BLaER1 (cell line): ENCODE measurements around the gene ADGRL1.
"Not testable (repeated sequence)": the region's sequence is repeated elsewhere in the genome, so short reads cannot be mapped to it uniquely, and the experiment has no call there.

Source experiments
- H3K27ac ChIP-seq: shearing (Covaris generic); formaldehyde crosslinking; 2 replicates; pipeline ENCODE4 v1.8.1; 2022
- H3K27me3 ChIP-seq: shearing (Covaris generic); formaldehyde crosslinking; 2 replicates; pipeline ENCODE4 v1.8.1; 2022
- H3K36me3 ChIP-seq: shearing (Covaris generic); formaldehyde crosslinking; 2 replicates; pipeline ENCODE4 v1.8.1; 2022
- H3K4me1 ChIP-seq: shearing (Covaris generic); formaldehyde crosslinking; 2 replicates; pipeline ENCODE4 v1.8.1; 2022
- H3K4me2 ChIP-seq: shearing (Covaris generic); formaldehyde crosslinking; 2 replicates; pipeline ENCODE4 v1.8.1; 2022
- H3K4me3 ChIP-seq: shearing (Covaris generic); formaldehyde crosslinking; 2 replicates; pipeline ENCODE4 v1.8.1; 2022
- H3K9ac ChIP-seq: shearing (Covaris generic); formaldehyde crosslinking; 2 replicates; pipeline ENCODE4 v1.8.1; 2022
- H3K9me3 ChIP-seq: shearing (Covaris generic); formaldehyde crosslinking; 2 replicates; pipeline ENCODE4 v1.8.1; 2022
- H4K20me1 ChIP-seq: shearing (Covaris generic); formaldehyde crosslinking; 2 replicates; pipeline ENCODE4 v1.8.1; 2022
- Cebpa-rat ChIP-seq: shearing (Covaris generic); IDR thresholded peaks from 2 replicates; pipeline ENCODE4 v1.8.1; 2022

Gene ADGRL1

DNA sequence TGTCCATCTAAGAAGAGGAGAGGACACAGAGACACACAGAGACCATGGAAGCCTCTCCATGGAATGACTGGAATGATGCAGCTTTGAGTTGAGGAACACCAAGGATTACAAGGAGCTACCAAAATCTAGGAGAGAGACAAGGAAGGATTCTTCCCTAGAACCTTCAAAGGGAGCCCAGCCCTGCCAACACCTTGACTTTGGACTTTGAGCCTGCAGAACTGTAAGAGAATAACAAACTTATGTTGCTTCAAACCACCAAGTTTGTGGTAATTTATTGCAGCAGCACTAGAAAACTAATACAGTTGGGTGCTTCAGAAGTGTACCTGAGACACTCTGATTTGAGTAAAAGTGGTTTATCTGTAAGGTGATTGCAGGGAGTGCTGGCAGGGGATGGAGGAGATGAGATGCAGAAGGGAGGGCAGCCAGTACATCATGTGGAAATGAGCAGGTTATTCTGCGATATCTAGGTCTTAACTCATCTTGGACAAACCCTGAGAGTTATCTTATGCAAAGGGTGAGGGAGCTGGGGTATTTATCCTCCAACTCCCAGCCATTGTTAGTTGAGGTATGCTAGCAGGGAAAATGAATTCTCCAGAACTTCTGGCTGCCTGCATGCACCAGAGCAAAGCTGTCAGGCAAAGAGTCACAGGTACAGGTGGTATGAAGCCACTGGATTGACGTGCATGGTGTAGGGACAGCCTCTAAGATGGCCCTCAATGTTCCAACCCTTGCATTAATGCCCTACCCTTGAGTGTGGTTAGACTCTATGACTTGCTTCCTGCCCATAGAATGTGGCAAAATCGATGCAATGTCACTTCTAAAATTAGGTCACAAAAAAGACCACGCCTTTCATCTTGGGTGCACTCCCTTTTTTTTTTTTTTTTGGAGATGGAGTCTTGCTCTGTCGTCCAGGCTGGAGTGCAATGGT is 31.3 kb upstream of the ADGRL1 start:
- no peaks in the 10 kb centered on the region for H3K4me1 ChIP-seq
- no peak overlapping the region for H3K9ac ChIP-seq
- H3K27me3 ChIP-seq = no peaks in the 10 kb centered on the region
- H3K9me3 ChIP-seq = 0 out of 2 replicates have a peak, but pooled peaks cover 12% of the 10 kb centered on the region
- H3K4me2 ChIP-seq = no peak overlapping the region
- H4K20me1 ChIP-seq = no peaks in the 10 kb centered on the region
- H3K4me3 ChIP-seq = no peak overlapping the region
- TF ChIP-seq Cebpa-rat = no peak
- H3K36me3 ChIP-seq = no peaks in the 10 kb centered on the region
- H3K27ac ChIP-seq = no peak overlapping the region

- H3K4me2 ChIP-seq, H3K9me3 ChIP-seq, H4K20me1 ChIP-seq, H3K36me3 ChIP-seq, H3K27ac ChIP-seq, H3K9ac ChIP-seq, H3K27me3 ChIP-seq, H3K4me3 ChIP-seq: not testable (repeated sequence)
- H3K4me1 ChIP-seq = peaks cover 19% of the 10 kb centered on the region
These were observed 27.0 kb upstream of the ADGRL1 start for GRCh38 chr19:14232945-14233344.

DNA sequence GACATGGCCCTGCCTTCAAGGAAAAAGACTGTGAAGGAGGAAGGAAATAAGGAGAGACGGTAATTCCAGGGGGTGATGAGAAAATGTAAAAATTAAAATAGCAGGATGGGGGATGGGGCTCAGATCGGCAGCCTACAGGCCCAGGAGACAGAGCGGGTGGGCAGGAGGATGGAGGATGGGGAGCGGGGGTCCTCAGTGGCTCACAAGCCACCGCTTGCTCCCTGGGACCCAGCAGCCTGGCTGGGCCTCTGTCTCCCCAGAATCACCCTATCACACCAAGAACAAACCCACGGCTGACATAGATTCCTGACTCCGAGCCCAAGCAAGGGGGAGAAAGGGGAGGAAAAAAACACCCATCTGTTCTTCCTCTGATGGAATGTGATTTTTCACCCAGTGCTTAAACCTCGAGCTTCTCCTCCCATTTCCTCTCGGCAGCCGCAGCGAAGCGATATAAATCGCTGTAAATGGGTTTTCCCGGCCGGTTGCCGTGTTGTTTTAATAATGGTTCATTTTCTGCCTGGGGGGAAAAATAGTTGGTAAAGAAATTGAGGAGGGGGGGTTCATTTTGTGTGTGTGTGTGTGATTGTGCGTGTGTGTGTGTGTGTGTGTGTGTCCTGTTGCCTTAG is 22.6 kb upstream of the ADGRL1 start:
- not testable (repeated sequence) for H3K4me3 ChIP-seq, H3K9ac ChIP-seq, H3K36me3 ChIP-seq, H3K9me3 ChIP-seq, H4K20me1 ChIP-seq, H3K27me3 ChIP-seq, H3K27ac ChIP-seq
- H3K4me1 ChIP-seq = peaks cover 41% of the 10 kb centered on the region
- peak overlapping the region; percentile 36 for H3K4me2 ChIP-seq

DNA sequence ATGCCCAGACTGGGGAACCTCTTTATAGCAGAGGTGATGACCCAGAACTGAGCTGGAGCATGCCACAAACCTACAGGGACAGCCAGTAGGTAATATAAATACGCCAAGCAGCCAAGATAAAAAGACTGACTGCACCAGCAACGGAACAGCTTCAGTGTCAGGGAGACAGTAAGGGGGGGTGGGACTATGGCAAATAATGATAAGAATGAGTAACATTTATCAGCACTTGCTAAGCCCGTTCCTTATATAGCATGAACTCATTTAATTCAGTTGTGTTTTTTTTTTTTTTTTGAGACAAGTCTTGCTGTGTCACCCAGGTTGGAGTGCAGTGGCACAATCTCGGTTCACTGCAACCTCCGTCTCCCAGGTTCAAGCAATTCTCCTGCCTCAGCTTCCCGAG is 20.5 kb upstream of the ADGRL1 start:
- H3K4me3 ChIP-seq, H4K20me1 ChIP-seq, H3K9ac ChIP-seq, H3K27me3 ChIP-seq, H3K9me3 ChIP-seq, H3K27ac ChIP-seq, H3K36me3 ChIP-seq: not testable (repeated sequence)
- peak overlapping the region; percentile 33 for H3K4me2 ChIP-seq
- peaks cover 46% of the 10 kb centered on the region for H3K4me1 ChIP-seq

- Histone ChIP-seq H3K4me3 (no peak overlapping the region), H4K20me1 (no peaks in the 10 kb centered on the region), H3K9ac (no peak overlapping the region), H3K27me3 (no peaks in the 10 kb centered on the region), H3K27ac (no peak overlapping the region), H3K36me3 (no peaks in the 10 kb centered on the region), H3K9me3 (no peaks in the 10 kb centered on the region), H3K4me2 (no peak overlapping the region), H3K4me1 (peaks cover 35% of the 10 kb centered on the region)
- no peak for TF ChIP-seq Cebpa-rat
These were observed 16.9 kb upstream of the ADGRL1 start for GRCh38 chr19:14222886-14223285.

- H3K9me3 ChIP-seq, H3K27ac ChIP-seq, H3K27me3 ChIP-seq, H3K9ac ChIP-seq, H3K36me3 ChIP-seq, H4K20me1 ChIP-seq, H3K4me3 ChIP-seq: not testable (repeated sequence)
- Histone ChIP-seq H3K4me2 (peak overlapping the region; percentile 51), H3K4me1 (peaks cover 27% of the 10 kb centered on the region)
These were observed 15.4 kb upstream of the ADGRL1 start for GRCh38 chr19:14221345-14221744.

GRCh38 chr19:14218620-14219330 is 12.8 kb upstream of the ADGRL1 start:
- H3K9ac ChIP-seq = no peak overlapping the region
- H3K4me2 ChIP-seq = no peak overlapping the region

GRCh38 chr19:14217886-14218285 is 11.9 kb upstream of the ADGRL1 start:
- H3K36me3 ChIP-seq, H3K27me3 ChIP-seq, H3K4me3 ChIP-seq, H3K27ac ChIP-seq, H3K9me3 ChIP-seq, H3K4me2 ChIP-seq, H4K20me1 ChIP-seq, H3K9ac ChIP-seq: not testable (repeated sequence)
- peaks cover 23% of the 10 kb centered on the region for H3K4me1 ChIP-seq

More at GRCh38 chr19:14218620-14219330, 12.8 kb upstream of the ADGRL1 start:
- no peak for TF ChIP-seq Cebpa-rat
- Histone ChIP-seq H3K9me3 (no peaks in the 10 kb centered on the region), H3K36me3 (no peaks in the 10 kb centered on the region), H3K4me1 (peaks cover 23% of the 10 kb centered on the region), H3K27me3 (no peaks in the 10 kb centered on the region), H4K20me1 (no peaks in the 10 kb centered on the region), H3K4me3 (no peak overlapping the region), H3K27ac (no peak overlapping the region)

GRCh38 chr19:14214580-14214979 is 8.6 kb upstream of the ADGRL1 start:
- Histone ChIP-seq H3K27me3 (peaks cover 16% of the 10 kb centered on the region), H3K36me3 (no peaks in the 10 kb centered on the region), H4K20me1 (no peaks in the 10 kb centered on the region), H3K27ac (no peak overlapping the region), H3K9me3 (no peaks in the 10 kb centered on the region), H3K4me2 (no peak overlapping the region), H3K9ac (no peak overlapping the region), H3K4me1 (peaks cover 15% of the 10 kb centered on the region), H3K4me3 (no peak overlapping the region)
- no peak for TF ChIP-seq Cebpa-rat

- not testable (repeated sequence) for H3K9ac ChIP-seq, H3K27ac ChIP-seq, H4K20me1 ChIP-seq, H3K9me3 ChIP-seq, H3K4me3 ChIP-seq, H3K36me3 ChIP-seq, H3K4me2 ChIP-seq
- Histone ChIP-seq H3K27me3 (peaks cover 43% of the 10 kb centered on the region), H3K4me1 (peaks cover 13% of the 10 kb centered on the region)
These were observed 4.2 kb upstream of the ADGRL1 start for GRCh38 chr19:14210182-14210581.

DNA sequence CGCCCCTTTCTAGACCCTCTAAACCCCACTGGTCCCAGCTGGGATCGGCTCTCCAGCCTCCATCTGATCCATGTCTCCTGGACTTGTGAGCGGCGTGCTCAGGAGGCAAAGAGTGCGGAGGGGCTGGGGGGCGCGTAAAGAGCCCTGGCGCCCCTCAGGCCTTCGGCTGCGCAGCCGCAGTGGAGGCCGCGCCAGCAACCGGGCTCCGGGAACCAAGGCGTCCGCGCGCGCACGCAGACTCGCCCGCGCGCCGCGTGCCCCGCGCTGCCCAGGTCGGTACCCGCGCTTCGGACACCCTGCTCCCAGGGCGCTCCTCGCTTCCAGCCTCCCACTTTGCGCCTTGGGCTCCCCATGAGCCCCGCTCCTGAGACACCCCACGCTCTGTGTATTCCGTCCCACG is 3.4 kb upstream of the ADGRL1 start:
- Histone ChIP-seq H4K20me1 (peaks cover 12% of the 10 kb centered on the region), H3K27me3 (peaks cover 51% of the 10 kb centered on the region), H3K4me1 (peaks cover 21% of the 10 kb centered on the region)
- H3K9ac ChIP-seq, H3K4me3 ChIP-seq, H3K27ac ChIP-seq, H3K4me2 ChIP-seq, H3K9me3 ChIP-seq, H3K36me3 ChIP-seq: not testable (repeated sequence)

DNA sequence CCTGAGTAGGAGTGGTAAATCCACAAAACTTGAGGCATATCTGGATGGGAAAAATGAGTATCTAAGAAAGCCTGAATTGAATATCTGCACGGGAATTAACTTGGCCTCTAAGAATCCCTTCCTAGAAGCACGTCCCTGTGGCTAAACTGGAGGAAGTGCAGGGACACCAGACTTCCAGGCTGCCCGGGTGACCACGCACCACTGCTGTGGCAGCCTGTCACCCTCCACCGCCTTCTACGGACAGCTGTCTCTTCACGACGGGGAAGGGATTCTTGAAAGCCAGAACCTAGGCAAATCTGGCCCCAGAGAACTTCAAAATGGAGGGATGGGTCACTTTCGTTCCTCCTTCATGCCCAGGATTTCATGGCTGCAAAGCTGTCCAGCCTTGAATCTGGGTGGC is 2.5 kb upstream of the ADGRL1 start:
- H3K27me3 ChIP-seq = peaks cover 59% of the 10 kb centered on the region
- H3K9ac ChIP-seq, H3K4me3 ChIP-seq, H3K36me3 ChIP-seq, H3K9me3 ChIP-seq, H3K27ac ChIP-seq: not testable (repeated sequence)
- peaks cover 30% of the 10 kb centered on the region for H3K4me1 ChIP-seq
- H3K4me2 ChIP-seq = peak overlapping the region; percentile 42
- peaks cover 21% of the 10 kb centered on the region for H4K20me1 ChIP-seq

GRCh38 chr19:14207796-14208195 is 1.8 kb upstream of the ADGRL1 start:
- peaks cover 37% of the 10 kb centered on the region for H3K4me1 ChIP-seq
- not testable (repeated sequence) for H3K9me3 ChIP-seq, H3K36me3 ChIP-seq
- H3K27ac ChIP-seq = peak overlapping the region; percentile 92
- H3K27me3 ChIP-seq = peaks cover 59% of the 10 kb centered on the region
- peak overlapping the region; percentile 90 for H3K4me2 ChIP-seq
- H3K4me3 ChIP-seq = peak overlapping the region; percentile 76
- peak overlapping the region; percentile 86; the same call in 1 of the 2 replicates for H3K9ac ChIP-seq
- peaks cover 28% of the 10 kb centered on the region for H4K20me1 ChIP-seq
